GM18505 (cell line): ENCODE results near the gene PHF14.

Experiments
- ATAC-seq: cut with Tn5 transposase; IDR thresholded peaks from one replicate; pipeline ENCODE4 v1.9.1; 2021; ENCODE audit not compliant: unreplicated experiment
- POLR2A ChIP-seq: IDR thresholded peaks from 4 replicates; pipeline ENCODE4 v1.6.1; 2011; ENCODE audit warnings: borderline replicate concordance; ENCODE audit not compliant: insufficient read depth, insufficient read length; ENCODE audit errors: extremely low read depth

PHF14 gene

DNA sequence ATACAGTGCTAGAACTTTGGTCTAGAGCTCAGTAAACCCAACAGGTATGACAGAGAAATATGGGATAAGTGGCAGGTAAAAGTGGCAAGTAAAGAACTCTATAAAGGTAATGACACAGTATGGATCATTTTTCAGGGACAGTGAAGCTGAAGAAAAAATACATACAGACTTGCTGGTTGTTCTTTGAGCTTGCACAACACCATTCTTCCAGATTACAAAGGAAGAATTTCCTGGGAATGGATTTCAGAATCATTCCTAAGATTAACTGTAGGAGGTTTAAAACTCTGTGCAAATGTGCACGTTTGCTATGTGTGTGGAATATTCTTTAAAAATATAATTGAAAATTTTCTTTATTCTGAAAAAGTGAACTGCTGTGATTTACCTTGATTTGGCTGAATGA lies 36.0 kb downstream of the PHF14 start:
- TF ChIP-seq POLR2A = no peak
- no peak for ATAC-seq

DNA sequence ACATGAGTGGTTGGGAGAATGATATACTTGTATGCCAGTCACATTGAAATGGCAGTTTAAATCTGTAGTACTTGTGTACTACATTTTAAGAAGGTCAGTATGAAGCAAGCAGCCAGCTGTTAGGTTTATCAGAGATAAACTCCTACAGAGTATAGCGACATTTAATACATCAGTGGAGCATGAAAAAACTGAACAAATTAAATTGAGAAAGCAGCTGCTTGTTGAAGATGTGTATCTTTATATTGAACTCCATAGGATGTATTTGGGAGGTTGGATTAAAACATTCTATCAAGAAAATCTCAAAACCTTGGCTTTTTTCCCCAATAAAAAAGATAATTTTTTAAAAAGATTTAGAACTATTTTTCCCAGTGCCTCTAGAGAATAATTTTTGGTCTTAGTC lies 47.8 kb downstream of the PHF14 start:
- ATAC-seq = no peak
- TF ChIP-seq POLR2A = no peak

- TF ChIP-seq POLR2A = no peak
- no peak for ATAC-seq
Observed at GRCh38 chr7:11026452-11027359, 53.0 kb downstream of the PHF14 start.

GRCh38 chr7:11035661-11036060 lies 62.0 kb downstream of the PHF14 start:
- ATAC-seq = no peak
- TF ChIP-seq POLR2A = no peak

GRCh38 chr7:11039974-11040373 lies 66.3 kb downstream of the PHF14 start:
- no peak for ATAC-seq
- TF ChIP-seq POLR2A = no peak

GRCh38 chr7:11054033-11054432 lies 80.4 kb downstream of the PHF14 start:
- TF ChIP-seq POLR2A = no peak
- no peak for ATAC-seq

GRCh38 chr7:11060893-11061292 lies 87.2 kb downstream of the PHF14 start:
- ATAC-seq = no peak
- TF ChIP-seq POLR2A = no peak

- TF ChIP-seq POLR2A = no peak
- no peak for ATAC-seq
Observed at GRCh38 chr7:11062110-11062509, 88.4 kb downstream of the PHF14 start.

DNA sequence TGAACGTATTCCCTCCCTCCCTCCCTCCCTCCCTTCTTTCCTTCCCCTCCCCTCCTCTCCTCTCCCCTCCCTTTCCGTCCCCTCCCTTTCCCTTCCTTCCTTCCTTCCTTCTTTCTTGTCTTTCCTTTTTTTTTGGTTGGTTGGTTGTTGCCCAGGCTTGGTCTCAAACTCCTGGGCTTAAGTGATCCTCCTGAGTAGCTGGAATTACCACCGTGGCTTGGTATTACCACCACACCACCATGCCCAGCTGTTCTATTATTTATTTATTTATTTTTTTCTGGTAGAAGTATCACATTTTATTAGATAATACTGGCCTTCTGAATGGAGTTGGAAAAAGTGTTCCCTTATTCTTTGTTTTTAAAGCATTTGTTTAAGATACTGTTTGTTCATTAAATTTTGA lies 95.9 kb downstream of the PHF14 start:
- ATAC-seq = no peak
- TF ChIP-seq POLR2A = no peak

DNA sequence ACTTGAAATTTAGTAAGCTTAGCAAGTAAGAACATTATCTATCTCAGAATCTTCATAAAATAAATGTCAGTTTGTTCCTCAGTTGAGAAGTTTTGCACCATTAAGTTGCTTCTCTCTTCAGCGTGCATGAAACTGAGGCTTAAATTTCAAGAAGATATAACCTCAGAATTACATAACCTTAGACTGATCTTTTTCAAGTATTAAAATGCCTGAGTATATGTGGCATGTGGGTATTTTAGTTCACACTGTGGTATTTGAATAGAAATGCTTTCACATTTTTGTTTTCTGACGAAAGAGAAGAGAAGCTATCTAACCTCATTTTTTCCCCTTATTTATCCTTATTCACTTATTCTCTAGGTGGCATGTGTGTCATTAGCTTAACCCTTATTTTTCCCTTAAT lies 104.1 kb downstream of the PHF14 start:
- no peak for TF ChIP-seq POLR2A
- no peak for ATAC-seq

DNA sequence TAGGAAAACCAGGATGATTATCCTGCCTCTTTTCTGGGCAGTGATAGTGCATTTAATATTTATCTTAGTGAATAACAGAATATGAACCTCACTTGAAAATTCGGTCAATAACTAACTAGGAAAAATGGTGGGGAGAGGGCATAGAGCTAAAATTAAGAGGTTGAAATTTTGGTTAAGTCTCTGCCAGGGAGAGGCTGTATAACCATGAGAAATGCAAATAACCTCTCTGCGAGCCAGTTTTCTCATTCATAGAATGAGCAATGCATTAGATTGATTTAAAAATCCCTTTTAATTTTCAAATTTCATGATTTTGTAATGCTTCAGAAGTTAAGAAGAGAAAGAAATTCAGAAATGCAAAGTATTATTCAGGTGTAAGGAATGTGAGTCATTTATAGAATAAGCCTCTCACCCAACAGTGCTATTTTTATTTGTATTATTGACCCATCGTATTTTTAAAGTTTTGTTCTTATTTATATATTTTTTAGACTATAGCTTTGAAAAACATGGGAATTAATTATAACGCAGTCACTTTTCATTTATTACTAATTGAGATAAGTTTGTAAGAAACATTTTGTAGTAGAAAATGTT lies 104.7 kb downstream of the PHF14 start:
- ATAC-seq = no peak
- TF ChIP-seq POLR2A = no peak

DNA sequence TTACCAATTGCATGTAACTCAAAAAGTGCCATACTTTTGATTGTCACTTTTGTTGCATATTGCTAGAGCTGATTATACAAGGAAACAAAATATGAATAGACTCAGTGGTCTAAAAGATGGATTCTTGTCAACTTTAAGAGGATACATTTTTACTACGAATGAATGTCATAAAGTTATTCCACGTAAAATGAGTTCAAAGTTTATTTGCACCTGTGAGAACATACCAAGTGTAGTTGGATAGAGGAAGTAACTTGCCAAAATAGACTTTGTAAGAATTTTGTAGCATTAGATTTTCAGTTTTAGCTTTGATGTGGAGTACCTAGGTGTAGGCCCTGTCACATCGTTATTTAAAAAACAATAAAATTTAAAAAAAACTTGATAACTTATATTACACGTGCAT lies 106.2 kb downstream of the PHF14 start:
- TF ChIP-seq POLR2A = no peak
- ATAC-seq = no peak

DNA sequence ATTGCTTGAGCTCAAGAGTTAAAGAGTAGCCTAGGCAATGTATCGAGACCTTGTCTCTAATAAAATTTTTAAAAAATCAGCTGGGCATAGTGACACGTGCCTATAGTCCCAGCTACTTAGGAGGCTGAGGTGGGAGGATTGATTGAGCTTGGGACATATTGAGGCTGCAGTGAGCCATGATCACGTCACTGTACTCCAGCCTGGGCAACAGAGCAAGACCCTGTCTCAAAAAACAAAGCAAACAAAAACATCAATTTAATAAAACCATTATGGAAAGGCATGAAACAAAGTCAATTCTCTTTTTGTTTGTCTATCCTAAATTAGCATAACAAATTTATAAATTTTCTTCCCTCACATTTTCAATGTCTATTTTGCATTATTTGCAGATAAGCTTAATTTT lies 108.4 kb downstream of the PHF14 start:
- no peak for TF ChIP-seq POLR2A
- no peak for ATAC-seq

- TF ChIP-seq POLR2A = no peak
- ATAC-seq = no peak
Observed at GRCh38 chr7:11082552-11083213, 109.0 kb downstream of the PHF14 start.

GRCh38 chr7:11083214-11083568 lies 109.5 kb downstream of the PHF14 start:
- TF ChIP-seq POLR2A = no peak
- no peak for ATAC-seq

GRCh38 chr7:11104578-11104977 lies 130.9 kb downstream of the PHF14 start:
- TF ChIP-seq POLR2A = no peak
- ATAC-seq = no peak
